T-helper 2 cell treated with Interferon-gamma antibody and Interleukin-4, amounts not matched to agents 5 μg/mL and 100 μg/mL, for 36 hours (primary cell): ENCODE measurements around the gene C2orf78.

ENCODE experiments used
- DNase-seq: peaks from one replicate; pipeline ENCODE4 v3.0.0; 2021; ENCODE audit warnings: low spot score
- H3K27ac Mint-ChIP-seq: one replicate; pipeline ENCODE4 v1.8.0; 2021; ENCODE audit warnings: mild to moderate bottlenecking, mixed read lengths
- H3K27me3 Mint-ChIP-seq: one replicate; pipeline ENCODE4 v1.8.0; 2021; ENCODE audit warnings: low read depth, mixed read lengths
- H3K36me3 Mint-ChIP-seq: one replicate; pipeline ENCODE4 v1.8.0; 2021; ENCODE audit warnings: low read depth, mixed read lengths
- H3K4me1 Mint-ChIP-seq: one replicate; pipeline ENCODE4 v1.8.0; 2021; ENCODE audit warnings: low read depth, mixed read lengths
- H3K4me3 Mint-ChIP-seq: one replicate; pipeline ENCODE4 v1.8.0; 2022; ENCODE audit warnings: mild to moderate bottlenecking, moderate library complexity, mixed read lengths
- H3K9me3 Mint-ChIP-seq: one replicate; pipeline ENCODE4 v1.8.0; 2021; ENCODE audit warnings: mixed read lengths

The C2orf78 gene

GRCh38 chr2:73859721-73860586 lies 76.0 kb downstream of the C2orf78 start:
- H3K9me3 Mint-ChIP-seq, result no peaks in the 10 kb centered on the region
- no peaks in the 10 kb centered on the region for H3K27me3 Mint-ChIP-seq
- H3K27ac Mint-ChIP-seq, result no peak overlapping the region
- DNase-seq, result peak; percentile 60
- peaks cover 6% of the 10 kb centered on the region for H3K4me1 Mint-ChIP-seq
- H3K36me3 Mint-ChIP-seq, result peaks cover 70% of the 10 kb centered on the region
- H3K4me3 Mint-ChIP-seq, result no peak overlapping the region

GRCh38 chr2:73862987-73863386 lies 79.0 kb downstream of the C2orf78 start:
- Mint-ChIP-seq H3K9me3 (no peaks in the 10 kb centered on the region), H3K4me1 (peaks cover 6% of the 10 kb centered on the region), H3K27ac (no peak overlapping the region), H3K4me3 (no peak overlapping the region), H3K36me3 (peaks cover 55% of the 10 kb centered on the region), H3K27me3 (no peaks in the 10 kb centered on the region)
- no peak for DNase-seq
